GM18861 (cell line): ENCODE results near the gene RASGRP2.

Experiments
- ATAC-seq: cut with Tn5 transposase; IDR thresholded peaks from one replicate; pipeline ENCODE4 v1.9.1; 2021; ENCODE audit not compliant: unreplicated experiment

RASGRP2 gene

DNA sequence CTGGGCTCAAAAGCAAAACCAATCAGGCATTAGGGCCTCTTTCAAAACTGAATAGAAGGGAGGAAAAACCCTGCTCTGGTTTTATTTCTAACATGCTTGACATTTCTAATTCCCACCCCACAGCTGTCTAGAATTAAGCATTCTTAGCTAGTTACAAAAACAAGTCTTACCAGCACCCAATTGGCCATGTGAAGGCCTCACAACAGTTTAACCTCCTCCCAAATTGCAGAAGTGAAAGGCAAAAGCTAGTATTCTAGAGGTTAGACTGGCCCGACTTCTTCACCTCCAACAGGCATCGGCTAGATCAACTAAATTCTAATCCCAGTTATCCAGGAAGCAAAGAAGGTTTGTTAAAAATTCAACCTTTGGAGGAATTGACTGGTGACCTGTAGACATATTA lies 27.9 kb upstream of the RASGRP2 start:
- no peak for ATAC-seq

DNA sequence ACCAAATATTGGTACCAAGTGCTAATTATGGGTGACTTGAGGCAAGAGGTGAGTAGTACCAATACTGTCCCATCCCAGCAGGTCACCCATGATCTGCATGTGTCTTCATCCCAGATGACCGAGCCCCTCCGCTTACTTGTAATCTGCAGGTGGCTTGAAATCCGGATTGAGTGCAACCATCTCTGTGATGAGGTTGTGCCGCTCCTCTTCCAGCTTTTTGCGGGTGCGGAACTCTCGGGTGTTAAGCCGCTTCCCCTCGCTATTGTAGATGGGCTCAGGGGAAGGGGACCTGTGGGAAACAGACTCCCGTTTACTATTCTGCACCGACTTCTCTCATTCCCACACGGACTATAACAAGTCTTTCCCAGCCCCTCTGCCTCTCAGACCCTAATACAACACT lies 26.2 kb upstream of the RASGRP2 start:
- no peak for ATAC-seq

DNA sequence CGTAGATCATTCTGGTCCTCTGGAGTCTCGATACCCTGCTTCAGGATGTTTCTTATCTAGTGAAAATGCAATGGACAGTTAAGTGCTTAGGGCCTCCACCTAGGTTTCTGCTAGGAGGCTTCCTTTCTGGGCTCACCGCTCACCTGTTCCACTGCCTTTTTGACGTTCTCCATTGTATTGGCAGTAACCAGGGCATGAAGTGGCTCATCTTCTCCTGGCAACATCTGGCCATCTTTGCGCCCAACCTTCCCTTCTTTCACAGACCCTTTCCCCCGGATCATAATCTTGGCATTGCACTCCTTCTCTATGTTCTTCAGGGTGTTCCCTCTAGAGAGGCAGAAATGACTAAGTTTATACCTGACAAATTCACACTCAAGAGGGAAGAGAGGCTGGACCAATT lies 25.3 kb upstream of the RASGRP2 start:
- ATAC-seq: no peak

DNA sequence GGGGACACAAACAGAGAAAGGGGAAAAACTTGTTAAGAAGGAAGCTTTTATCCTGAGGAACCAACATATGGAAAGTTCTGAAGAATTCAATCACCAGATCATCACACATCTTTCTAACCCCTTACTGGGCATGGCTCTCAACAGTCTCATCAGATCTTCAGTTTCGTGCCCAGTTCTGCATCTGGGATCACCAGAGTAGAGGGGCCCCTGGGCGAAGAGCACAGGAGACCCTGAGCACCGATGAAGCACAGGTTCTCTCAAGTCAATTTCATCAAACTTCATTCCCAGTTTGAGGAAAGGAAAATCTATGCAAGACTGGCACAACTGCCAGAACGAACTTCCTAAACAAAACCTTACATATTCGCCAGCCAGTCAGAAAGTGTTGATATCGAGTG lies 24.4 kb upstream of the RASGRP2 start:
- ATAC-seq: no peak

DNA sequence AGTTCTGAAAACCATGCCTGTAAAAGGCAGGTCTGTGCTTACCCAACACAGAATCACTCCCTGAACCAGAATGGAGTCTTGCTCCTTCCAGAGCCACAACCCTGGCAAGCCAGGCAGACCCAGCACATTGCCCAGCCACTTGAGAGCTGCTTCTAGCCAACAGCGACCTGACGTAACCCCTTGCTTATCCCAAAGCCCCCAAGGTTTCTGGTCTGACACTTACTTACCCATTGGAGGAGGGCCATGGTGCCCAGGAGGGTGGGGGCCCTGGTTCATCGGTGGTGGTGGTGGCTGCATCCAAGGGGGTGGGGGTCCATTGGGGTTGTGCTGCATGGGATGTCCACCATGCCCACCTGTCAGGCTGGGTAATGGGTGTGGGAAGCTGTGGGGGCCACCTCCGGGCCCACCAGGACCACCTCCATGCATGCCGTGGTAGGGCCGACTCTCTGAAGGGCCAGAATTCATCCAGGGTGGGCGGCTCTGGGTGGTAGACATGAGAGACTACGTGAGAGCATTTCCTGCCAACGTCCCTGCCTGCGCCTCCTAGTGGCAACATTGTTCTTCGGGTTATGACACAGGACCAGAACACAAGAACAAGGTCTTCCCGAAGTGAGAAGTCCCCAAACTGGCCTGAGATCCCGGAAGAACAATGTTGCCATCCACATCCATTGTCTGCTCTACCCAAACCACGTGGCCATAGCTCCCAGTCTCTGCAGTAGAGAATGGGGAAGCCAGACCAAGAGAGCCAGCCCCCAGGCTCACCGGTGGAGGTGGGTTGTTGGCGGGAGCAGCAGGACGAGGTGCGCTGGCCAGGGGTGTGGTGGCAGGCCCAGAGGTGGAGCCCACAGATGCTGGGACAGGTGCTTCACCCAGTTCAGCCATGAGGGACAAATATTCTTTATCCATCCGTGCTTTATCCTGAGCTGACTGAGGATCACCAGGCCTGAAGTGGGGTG lies 23.7 kb upstream of the RASGRP2 start:
- no peak for ATAC-seq

DNA sequence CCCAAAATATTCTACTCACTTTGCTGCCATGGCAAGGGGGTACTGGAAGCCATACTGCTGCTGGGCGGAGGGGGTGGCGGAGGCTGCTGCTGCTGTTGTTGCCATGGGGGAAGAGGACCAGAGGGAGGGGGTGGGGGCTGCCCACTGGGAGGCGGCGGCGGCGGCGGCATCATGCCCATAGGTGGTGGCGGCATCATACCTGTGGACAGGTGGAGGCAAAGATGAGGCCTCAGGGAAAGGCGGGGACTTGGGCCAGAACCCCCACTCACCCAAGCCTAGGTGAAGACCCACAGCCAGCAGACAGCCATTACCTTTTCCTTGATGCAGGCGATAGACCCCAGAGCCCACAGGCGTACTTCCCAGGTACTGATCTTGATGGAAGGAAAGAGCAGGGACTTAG lies 22.9 kb upstream of the RASGRP2 start:
- ATAC-seq: no peak

DNA sequence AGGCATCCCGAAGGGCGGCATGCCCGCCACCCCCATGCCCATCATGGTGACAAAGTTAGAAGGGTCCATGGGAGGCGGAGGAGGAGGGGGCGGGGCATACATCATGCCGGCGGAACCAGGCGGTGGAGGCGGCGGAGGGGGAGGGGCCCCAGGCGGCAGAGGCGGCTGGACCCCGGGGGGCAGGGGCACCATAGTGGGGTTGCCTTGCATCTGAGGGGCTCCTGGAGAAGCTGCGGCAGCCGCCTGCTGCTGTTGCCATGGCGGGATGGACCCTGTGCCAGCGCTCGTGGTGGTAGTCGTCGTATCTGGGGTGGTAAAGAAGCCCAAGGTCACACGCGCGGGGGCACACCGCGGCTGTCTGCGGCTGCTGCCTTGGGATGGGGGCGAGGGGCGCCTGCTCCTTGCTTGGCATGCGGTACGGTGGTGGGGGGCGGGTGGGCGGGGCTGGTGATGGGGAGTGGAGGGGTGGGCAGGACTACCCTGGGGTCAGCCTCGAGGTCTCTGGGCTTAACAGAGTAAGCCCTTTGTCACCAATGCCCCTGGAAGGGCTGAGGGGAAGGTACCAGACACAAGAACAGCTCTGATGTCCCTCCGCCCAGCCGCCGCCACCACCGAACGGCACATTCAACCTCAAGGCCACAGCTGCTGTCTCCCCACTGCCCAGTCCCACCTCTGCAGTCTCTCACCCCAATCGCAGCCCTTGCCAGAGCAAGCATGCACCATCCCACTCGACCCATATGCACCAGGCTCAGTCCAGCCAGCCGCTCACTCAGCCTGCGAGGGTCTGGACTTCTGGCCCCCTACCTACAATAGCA lies 22.1 kb upstream of the RASGRP2 start:
- no peak for ATAC-seq

DNA sequence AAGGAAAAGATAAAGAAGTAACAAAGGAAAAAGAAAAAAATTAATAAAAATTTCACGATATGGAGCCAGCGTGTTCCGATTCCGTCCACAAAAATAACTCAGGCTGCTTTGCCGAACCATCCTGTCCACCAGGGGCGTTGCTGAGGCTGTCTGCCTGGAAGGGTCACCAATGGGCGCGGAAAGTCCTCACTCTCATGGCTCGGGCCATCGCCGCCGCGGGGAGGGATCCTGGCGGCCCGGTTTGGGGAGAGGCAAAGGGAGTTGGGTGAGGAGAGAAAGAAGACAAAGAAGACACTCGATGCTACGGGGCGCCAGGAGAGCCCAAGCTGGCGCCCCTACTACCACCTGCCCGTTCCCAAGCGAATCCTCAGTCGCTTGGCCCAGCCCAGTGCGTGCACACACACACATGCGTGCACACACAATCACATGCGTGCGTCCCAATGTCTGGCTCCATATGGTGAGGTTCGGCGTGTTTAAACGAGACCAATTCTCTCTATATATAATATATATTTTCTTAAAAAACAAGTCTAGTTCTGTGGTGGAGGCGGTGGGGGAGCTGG lies 21.4 kb upstream of the RASGRP2 start:
- ATAC-seq: no peak

DNA sequence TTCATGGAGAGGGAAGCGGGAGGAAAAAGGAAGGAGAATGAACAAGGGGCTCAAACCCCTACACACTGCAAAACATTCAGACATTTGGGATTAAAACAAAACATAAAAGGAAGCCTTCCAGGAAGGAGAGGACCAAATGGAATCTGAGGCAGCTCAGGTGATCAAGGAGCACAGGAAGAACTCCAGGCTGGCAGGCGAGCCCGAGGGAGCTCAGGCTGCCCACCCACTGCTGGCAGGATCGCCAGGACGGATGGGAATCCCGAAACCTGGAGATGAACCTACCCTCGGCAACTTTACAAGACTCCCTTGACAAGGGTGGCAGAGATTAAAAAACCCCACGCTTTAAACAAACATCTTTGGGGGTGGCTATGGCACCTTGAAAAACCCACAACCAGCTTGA lies 20.8 kb upstream of the RASGRP2 start:
- ATAC-seq: no peak

DNA sequence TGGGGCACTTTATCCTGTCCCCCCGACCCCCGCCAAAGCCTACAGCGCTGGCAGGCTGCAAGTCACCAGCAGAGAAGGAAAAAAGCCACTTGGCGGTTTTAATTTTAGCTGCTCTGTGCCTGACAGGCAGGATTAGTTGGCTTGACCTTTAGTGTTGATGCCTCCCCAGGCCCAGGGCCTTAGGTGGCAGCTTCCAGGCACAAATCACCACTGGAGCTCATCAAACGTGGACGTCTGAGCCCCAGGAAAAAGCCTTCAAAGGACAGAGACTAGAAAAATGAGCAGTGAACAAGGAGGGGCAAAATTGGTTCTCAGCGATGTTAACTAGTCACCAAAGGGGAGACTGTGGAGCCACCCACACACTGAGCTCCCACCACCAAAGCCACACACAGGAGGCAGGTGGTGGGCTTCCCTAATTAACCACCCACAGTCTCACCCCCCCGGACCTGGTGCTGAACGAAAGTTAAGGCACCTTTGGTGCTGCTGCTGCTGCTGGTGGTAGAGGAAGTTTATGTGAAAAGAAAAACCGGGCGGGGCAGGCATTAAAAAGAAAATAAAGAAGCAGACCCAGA lies 20.2 kb upstream of the RASGRP2 start:
- ATAC-seq: no peak

DNA sequence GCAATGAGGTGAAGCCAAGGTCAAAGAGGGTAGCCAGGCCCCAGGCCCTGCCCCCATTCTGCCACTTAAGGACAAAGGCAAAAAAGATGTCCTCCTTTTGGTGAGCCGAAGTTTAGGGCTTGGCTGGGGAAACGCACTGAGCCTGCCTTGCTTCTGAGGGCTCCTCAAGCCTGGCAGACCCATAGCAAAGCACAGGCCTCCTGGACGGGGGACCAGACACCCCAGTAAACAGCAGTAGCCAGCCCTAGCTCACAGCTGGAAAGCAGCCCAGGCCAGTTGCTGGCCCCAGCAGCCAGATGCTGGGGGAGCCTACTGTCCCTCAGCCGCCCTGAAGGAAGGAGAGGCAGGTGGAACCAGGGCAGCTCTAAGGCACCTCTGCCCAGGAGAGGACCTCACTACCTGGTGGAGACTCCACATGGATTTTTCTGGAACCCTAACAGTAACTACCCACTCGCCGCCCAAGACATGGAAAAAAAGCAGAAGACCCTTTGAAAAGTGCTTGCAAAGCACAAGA lies 19.6 kb upstream of the RASGRP2 start:
- no peak for ATAC-seq

DNA sequence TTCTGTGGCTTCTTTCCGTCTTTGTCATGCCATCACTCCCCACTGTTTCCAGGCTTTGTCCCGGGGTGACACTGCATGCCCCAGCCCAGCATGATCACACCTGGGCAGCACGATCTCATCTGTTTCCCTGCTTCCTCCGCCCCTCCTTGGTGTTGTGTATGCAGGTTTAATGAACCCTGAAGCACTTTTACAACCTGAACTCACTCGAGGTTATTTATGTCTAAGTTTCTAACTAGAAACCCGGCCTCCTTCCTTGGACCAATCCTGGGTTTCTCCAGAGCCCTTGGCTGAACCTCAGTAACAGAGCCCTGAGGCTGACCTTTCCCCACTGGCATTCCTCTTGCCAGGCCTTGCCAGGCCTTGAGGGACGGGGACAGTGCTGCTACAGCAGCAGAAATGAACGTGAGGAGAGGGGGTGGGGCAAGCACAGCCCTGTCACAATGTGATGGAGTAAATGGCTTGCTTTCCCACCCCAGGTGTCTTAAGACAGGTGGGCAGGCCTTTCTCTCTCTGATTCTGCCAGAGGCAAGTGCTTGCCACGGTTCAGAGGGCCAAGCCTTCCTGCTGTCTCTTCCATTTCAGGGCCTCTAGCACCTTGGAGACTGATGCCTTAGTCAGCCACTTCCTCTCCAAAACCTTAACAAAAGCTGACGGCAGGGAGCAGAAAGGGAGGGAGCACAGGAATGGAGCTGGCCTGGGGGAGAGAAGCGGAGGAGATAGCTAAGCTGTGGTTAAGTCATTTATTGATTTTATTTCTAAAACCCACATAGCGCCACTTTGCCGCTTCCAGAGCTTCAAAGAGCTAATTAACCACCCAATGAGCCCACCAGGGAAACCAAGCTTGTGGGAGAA lies 19.0 kb upstream of the RASGRP2 start:
- no peak for ATAC-seq

DNA sequence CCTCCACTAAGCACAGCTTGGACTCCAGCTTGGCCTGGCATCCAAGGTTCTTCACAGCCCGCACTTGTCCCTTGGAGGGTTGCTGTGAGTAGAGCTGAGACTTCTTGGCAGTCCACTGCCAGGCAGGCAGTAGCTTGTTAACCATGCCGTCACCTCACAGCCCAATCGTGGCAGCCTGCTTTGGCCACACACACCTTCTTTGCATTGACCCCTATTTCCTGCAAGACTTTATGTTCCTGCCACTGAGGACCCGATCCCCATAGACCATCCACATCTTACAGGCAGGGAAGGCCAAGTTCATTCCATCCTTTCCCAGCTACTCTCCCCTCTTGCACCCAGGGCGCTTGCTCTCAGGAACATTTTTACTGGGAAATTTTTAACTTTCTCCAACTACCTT lies 18.3 kb upstream of the RASGRP2 start:
- no peak for ATAC-seq

DNA sequence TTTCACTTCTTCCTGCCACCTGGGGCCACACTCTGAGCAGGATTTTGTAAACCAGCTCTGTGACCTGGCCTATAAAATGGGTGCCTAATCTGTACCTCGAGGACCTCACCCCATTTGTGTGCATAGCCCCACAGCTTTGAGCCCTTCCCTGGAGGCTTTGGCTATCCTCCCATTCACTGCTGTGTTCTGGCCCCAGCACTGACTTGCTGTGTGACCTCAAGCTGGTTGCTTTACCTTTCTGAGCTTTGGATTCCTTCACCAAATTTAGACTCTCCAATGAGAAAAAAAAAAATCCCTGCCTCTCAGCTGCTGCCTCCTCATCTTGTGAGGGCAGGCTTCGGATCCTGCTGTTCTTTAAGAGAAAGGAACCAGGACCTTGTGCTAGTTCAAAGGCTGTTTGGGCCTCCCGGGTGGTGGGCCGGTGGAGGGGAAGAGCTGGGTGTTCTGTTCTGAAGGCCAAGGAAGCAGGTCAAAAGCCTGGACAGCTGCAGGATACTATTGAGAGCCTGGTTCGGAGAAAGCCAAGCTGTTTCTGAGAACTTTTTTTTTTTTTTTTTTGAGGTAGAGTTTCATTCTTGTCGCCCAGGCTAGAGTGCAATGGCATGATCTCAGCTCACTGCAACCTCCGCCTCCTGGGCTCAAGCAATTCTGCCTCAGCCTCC lies 16.9 kb upstream of the RASGRP2 start:
- ATAC-seq: no peak

DNA sequence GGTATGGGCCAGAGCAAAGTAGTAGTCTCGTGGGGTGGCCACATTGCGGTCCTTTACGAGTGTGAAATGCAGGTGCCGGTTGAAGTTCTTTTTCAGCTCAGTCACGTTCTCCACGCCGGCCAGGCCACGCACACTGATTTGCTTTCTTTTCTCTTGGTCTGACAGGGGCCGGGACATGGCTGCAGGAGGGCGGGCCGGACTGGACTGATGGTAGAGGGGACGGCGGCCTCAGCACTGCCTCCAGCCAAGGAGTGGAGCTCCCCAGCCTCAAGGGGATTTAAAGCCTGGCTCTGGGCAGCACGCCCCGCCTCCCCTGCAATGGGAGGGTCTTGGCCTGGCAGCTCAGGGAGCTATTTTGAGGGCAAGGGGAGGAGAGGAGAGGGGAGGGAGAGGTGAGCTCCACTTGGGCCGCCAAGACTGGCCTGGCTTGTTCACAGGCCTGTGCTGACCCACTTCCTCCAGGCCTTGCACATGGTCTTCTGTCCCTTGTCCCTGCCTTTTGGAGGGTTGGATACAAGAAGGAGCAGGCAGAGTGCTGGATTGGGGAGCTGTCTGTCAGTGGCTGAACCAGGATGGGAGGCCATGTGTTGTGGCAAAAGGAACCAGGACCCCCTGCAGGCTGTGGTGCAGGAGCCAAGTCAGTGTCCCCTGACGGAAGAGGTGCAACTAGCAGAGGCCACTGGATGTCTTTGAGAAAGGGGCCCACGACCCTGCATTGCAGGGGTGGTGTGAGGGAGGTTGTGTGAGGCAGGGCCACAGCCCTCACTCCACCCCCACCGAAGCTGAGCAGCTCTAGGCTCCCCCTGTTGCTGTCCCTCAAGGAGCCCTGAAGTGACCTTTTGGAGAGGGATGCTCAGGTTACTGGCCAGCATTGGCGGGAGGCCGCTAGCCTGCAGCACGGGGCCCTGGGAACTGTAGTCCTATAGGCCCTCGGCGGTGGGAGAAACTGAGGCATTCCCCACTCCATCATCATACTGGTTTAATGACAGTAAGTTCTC lies 16.1 kb upstream of the RASGRP2 start, which contains the start of gene PYGM:
PYGM (minus strand) TSS at position 253 of the 998 bp plus-strand sequence; CDS start at position 177, 76 bp downstream.
- ATAC-seq: no peak

DNA sequence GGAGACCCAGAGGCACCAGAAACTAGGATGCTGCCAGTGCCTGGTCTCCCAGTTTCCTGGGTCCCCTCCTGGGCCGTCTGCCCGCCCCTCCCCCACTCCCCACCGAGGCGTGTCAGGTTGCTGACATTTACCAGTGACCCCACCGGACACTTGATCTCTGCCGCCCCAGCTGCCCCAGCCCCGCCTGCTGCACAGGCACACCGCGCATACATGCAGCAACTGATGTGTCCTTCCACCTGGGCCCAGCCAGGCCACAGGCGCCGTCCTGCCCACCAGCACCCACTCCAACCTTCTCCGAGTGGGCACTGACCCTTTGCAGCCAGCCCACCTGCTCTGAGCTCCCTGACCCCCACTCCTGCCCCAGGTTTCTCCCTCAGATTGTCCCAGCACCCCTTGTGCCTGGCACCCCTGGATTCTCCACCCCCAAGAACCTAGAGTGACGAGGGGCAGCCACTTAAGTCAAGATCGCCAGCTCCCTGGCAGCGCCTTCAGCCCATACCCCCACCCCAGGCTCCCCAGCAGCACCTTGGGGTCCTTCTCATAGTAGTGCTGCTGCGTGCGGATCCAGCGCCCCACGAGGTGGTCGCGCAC lies 15.3 kb upstream of the RASGRP2 start:
- ATAC-seq: no peak

DNA sequence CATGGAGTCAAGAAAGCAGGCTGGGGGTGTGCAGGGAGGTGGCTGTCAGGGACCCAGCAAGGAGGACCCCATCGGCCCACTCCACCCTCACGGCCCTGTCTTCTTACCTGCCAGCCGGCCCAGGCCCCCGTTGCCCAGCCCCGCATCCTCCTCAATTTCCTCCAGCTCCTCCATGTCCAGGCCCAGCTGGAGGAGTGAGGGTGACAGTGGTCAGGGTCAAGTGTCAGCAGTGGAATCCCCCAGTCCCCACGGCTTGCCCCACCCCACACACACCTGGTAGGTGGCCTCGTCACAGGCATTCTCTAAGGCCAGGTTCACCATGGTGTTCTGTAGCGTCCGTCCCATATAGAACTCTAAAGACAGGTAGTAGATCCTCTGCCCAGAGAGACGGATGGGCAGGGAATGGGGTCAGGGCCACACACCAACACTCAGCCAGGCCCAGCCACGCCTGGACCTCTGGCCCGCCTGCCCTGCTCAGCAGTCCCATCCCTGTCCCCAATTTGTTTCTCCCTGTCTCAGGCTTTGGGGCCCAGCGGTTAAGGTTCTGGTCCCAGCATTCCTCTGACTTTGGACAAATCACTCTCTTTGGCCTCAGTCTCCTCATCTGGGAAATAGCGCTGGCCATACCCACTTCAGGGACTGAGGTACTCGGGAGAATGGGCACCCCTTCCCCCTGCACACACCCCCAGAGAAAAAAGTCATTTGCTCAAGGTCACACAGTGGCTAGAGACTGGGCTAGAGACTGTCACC lies 14.6 kb upstream of the RASGRP2 start:
- no peak for ATAC-seq
